ENCODE data around the gene ADAMTS16. TPM values are rescaled to one million over a fixed set of nuclear protein-coding genes. Genes with fewer than 3 reads are reported as not detected.
"Not testable (repeated sequence)": the region's sequence is repeated elsewhere in the genome, so short reads cannot be mapped to it uniquely, and the experiment has no call there.

The ADAMTS16 gene
- total RNA-seq, 2 experiments from 2014 or later: not detected

DNA sequence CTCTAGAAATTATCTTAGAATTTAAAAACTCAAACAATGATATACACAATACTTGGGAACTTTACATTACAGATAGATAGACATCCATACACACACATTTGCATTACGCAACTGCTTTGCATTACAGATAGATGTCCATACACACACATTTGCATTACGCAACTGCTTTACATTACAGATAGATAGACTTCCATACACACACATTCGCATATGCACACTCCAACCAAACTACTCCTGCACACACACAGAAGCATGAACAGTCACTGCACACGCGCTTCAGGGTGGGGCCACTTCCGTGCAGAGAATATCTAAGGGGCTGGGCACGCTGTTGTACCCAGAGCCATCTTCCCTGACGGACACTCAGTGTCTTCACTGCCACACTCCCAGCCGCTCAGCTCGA, 7.9 kb upstream of the ADAMTS16 start:
- H3K4me1 Mint-ChIP-seq (ENCODE audit: low read depth): no peaks in the 10 kb centered on the region
- peaks cover 3% of the 10 kb centered on the region for H3K27me3 Mint-ChIP-seq (ENCODE audit: low read depth)
- H3K9me3 Mint-ChIP-seq: peaks cover 3% of the 10 kb centered on the region
- intact Hi-C loops (cut with micrococcal nuclease): no loop called here
- no peaks in the 10 kb centered on the region for H3K36me3 Mint-ChIP-seq (ENCODE audit: low read depth)
- DNase-seq: no peak
- no peak overlapping the region for H3K27ac Mint-ChIP-seq
- CTCF ChIA-PET: interaction anchor here (1.6 kb wide), 1 partner anchor 8 kb away, joined by 5 read pairs; the partner anchor contains the start of gene ADAMTS16
- no peak overlapping the region for H3K4me3 Mint-ChIP-seq

DNA sequence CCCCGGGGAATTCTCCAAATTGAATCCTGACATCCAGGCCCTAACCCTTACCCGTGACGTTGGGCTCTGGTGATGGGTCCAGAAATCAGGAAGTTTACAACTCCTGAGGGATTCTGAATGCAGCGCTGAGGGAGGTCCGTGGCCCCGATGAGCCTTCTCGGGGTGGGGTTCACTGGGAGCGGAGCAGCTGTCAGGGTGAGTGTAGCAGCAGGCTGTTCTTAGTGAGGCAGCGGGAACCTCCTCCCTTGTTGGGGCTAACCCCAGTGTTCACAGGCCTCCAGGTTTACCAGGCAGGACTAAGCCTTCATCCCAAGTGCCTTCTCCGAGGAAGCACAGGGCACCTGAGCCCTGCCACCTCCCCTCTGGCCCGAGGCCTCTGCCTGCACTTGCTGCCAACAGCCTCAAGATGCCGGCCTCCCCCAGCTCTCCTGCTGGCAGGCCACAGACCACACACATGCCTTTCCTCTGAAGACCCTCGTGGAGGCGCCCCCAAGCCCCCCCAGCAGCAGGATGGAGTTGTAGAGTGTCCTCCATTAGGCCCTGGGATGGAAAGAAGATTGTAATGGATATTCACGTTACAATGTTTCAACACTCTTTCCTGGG, 7.3 kb upstream of the ADAMTS16 start:
- intact Hi-C loops (cut with micrococcal nuclease): no loop called here
- Mint-ChIP-seq H3K9me3 (peaks cover 3% of the 10 kb centered on the region), H3K4me1 (ENCODE audit: low read depth) (no peaks in the 10 kb centered on the region), H3K4me3 (no peak overlapping the region), H3K36me3 (ENCODE audit: low read depth) (no peaks in the 10 kb centered on the region), H3K27me3 (ENCODE audit: low read depth) (peaks cover 3% of the 10 kb centered on the region), H3K27ac (no peak overlapping the region)
- CTCF ChIA-PET: no interaction called here
- DNase-seq: no peak

DNA sequence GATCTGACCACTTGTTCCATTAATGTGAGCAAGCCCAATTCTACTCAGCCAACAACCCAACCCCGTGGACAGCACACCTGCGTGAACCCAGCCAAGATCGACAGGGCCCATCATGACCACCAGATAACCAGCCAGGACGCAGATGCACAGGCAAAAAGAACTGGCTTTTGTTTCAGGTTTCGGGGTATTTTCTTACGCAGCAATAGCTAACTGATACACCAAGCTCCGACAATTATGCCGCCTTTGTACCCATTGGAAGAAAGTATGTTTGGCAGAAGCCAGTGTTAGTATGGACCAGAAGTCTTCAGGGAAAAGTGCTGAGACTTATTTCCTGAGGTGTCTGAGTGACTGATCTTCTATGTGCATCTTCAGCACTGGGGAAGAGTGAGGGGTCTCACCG, 6.0 kb upstream of the ADAMTS16 start:
- no peak overlapping the region for H3K27ac Mint-ChIP-seq
- DNase-seq: no peak
- H3K4me1 Mint-ChIP-seq (ENCODE audit: low read depth): no peaks in the 10 kb centered on the region
- H3K9me3 Mint-ChIP-seq: peaks cover 3% of the 10 kb centered on the region
- H3K36me3 Mint-ChIP-seq (ENCODE audit: low read depth): no peaks in the 10 kb centered on the region
- intact Hi-C loops (cut with micrococcal nuclease): no loop called here
- no peak overlapping the region for H3K4me3 Mint-ChIP-seq
- CTCF ChIA-PET: interaction anchor here (0.9 kb wide), 1 partner anchor 9 kb away, joined by 3 read pairs; no protein-coding TSS in a partner anchor
- peaks cover 11% of the 10 kb centered on the region for H3K27me3 Mint-ChIP-seq (ENCODE audit: low read depth)

DNA sequence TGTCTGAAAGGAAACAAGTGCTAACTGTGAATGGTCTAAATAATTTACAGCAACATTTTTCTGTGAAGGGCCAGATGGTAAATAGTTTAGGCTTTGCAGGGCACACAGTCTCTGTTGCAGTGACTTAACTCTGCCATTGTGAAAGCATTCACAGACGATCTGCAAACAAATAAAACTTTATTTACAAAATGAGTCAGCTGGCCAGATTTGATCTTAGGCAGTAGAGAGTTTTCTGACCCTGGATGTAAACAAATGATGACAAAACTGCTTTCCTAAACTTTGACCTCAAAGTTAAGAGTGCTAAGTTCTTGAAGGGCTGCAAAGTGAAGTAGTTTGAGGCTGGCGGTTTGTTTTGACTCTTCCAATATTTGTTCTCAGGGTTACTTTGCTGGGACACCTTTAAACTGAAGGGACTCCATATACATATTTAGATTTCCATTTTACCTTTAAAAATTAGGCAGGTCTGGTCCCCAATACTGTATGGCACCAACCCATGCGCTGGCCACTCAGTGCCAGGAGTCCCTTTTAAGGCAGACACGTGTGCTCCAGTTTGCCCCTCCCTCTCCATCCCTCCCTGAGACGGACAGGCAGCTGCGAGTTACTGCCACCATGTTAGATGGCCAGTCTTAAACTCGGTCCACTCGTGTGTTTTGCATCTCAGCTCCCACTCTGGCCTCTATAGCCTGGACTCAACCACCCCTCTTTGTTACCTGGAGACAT, 4.0 kb upstream of the ADAMTS16 start:
- peaks cover 19% of the 10 kb centered on the region for H3K27me3 Mint-ChIP-seq (ENCODE audit: low read depth)
- CTCF ChIA-PET: no interaction called here
- H3K27ac Mint-ChIP-seq: no peak overlapping the region
- peaks cover 7% of the 10 kb centered on the region for H3K4me1 Mint-ChIP-seq (ENCODE audit: low read depth)
- no peaks in the 10 kb centered on the region for H3K36me3 Mint-ChIP-seq (ENCODE audit: low read depth)
- intact Hi-C loops (cut with micrococcal nuclease): no loop called here
- DNase-seq: no peak
- H3K4me3 Mint-ChIP-seq: no peak overlapping the region
- H3K9me3 Mint-ChIP-seq: peaks cover 3% of the 10 kb centered on the region

DNA sequence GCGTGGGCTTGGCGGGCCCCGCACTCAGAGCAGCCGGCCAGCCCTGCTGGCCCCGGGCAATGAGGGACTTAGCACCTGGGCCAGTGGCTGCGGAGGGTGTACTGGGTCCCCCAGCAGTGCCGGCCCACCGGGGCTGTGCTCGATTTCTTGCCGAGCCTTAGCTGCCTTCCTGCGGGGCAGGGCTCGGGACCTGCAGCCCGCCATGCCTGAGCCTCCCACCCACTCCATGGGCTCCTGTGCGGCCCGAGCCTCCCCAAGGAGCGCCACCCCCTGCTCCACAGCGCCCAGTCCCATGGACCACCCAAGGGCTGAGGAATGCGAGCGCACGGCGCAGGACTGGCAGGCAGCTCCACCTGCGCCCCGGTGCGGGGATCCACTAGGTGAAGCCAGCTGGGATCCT, 2.3 kb upstream of the ADAMTS16 start:
- H3K4me3 Mint-ChIP-seq; intact Hi-C loops (cut with micrococcal nuclease); H3K36me3 Mint-ChIP-seq (ENCODE audit: low read depth); H3K9me3 Mint-ChIP-seq; H3K27ac Mint-ChIP-seq; DNase-seq; H3K4me1 Mint-ChIP-seq (ENCODE audit: low read depth); CTCF ChIA-PET: not testable (repeated sequence)
- H3K27me3 Mint-ChIP-seq (ENCODE audit: low read depth): peaks cover 26% of the 10 kb centered on the region

DNA sequence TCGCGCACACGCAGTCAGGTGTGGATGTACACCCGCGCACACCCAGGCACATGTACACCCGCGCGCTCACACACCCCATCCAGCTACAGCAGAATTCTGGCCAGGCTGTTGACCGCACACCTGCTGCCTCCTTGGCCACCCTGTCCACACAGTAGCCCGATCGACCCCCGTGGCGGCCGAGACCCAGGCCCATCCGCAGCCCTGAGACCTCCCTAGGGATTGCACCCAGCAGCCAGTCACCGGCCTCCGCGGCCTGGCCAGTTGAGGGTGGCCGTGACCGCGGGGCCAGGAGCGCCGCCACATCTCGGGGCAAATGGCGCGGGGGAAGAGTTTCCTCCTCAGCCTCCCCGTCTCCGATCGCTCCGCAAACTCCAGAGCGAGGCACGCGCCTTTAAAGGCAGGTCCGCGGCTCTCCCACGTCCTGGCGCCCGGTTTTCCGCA, 774 bp upstream of the ADAMTS16 start:
- no peak for DNase-seq
- Mint-ChIP-seq H3K36me3 (ENCODE audit: low read depth) (no peaks in the 10 kb centered on the region), H3K27me3 (ENCODE audit: low read depth) (peaks cover 29% of the 10 kb centered on the region), H3K4me1 (ENCODE audit: low read depth) (peaks cover 10% of the 10 kb centered on the region), H3K27ac (no peak overlapping the region), H3K9me3 (no peaks in the 10 kb centered on the region), H3K4me3 (no peak overlapping the region)
- CTCF ChIA-PET: no interaction called here
- intact Hi-C loops (cut with micrococcal nuclease): no loop called here

DNA sequence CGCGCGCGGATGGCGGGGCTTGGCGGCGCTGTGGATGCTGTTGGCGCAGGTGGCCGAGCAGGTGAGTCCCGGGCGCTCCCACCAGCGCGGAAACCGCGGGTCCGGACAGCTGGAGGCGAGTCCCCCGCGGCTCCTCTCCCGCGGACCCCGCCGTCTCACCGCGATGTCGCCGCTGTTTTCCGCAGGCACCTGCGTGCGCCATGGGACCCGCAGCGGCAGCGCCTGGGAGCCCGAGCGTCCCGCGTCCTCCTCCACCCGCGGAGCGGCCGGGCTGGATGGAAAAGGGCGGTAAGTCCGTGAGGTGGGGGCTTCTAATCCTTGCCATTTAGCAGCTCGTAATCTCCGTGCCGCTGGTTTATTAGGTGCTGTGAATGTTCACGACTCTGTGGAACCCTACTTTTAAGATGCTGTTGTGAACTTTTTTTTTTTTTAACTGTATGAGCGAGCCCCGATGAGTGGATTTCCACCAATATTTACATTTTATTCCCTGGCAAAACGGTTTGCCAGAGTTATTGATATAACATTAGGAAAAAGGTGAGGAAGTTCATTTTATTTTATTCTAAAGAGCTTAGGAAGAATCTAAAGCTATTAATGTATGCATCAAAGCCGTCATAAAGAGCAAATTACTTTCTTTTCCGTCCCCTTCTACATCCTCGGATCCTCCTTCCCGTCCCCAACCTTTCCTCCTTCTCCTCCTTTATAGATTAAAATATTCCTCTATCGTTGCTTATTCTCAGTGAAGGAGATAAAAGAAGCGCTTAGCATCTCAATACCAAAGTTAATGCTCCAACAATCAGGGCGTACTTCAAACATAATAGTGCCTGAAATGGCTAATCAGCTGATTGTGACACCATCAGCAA, 579 bp downstream of the ADAMTS16 start:
- intact Hi-C loops (cut with micrococcal nuclease): loop anchor here (1.0 to 10.0 kb wide), 5 partner anchors 254 to 1434 kb away; partner anchors contain the start of gene ICE1
- no peak overlapping the region for H3K27ac Mint-ChIP-seq
- H3K27me3 Mint-ChIP-seq (ENCODE audit: low read depth): peaks cover 29% of the 10 kb centered on the region
- CTCF ChIA-PET: interaction anchor here (0.6 to 2.0 kb wide), 6 partner anchors 9 to 1243 kb away, joined by 3 to 11 read pairs (median 4); partner anchors contain the start of gene ICE1
- peaks cover 10% of the 10 kb centered on the region for H3K4me1 Mint-ChIP-seq (ENCODE audit: low read depth)
- no peaks in the 10 kb centered on the region for H3K36me3 Mint-ChIP-seq (ENCODE audit: low read depth)
- DNase-seq: no peak
- H3K4me3 Mint-ChIP-seq: peak overlapping the region; percentile 4
- H3K9me3 Mint-ChIP-seq: no peaks in the 10 kb centered on the region

DNA sequence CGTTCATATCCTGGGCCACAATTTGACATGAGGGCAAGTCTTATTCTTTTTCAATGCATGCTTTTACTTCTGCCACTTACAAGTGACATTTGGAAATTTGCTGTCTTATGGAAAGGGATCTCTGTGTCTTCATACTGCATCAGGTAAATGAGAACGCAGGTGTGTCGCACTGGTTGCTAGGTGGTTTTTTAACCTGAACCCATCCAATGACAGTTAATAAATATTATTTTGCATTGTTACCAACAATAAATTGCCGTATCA, 1.1 kb downstream of the ADAMTS16 start:
- Mint-ChIP-seq H3K27ac (no peak overlapping the region), H3K9me3 (no peaks in the 10 kb centered on the region), H3K4me1 (ENCODE audit: low read depth) (peaks cover 10% of the 10 kb centered on the region), H3K4me3 (no peak overlapping the region), H3K27me3 (ENCODE audit: low read depth) (peaks cover 29% of the 10 kb centered on the region), H3K36me3 (ENCODE audit: low read depth) (no peaks in the 10 kb centered on the region)
- DNase-seq: no peak
- intact Hi-C loops (cut with micrococcal nuclease): loop anchor here (1.0 to 10.0 kb wide), 5 partner anchors 253 to 1434 kb away; partner anchors contain the start of gene ICE1
- CTCF ChIA-PET: interaction anchor here (0.6 to 2.0 kb wide), 4 partner anchors 276 to 1243 kb away, joined by 3 to 11 read pairs (median 4); partner anchors contain the start of gene ICE1

DNA sequence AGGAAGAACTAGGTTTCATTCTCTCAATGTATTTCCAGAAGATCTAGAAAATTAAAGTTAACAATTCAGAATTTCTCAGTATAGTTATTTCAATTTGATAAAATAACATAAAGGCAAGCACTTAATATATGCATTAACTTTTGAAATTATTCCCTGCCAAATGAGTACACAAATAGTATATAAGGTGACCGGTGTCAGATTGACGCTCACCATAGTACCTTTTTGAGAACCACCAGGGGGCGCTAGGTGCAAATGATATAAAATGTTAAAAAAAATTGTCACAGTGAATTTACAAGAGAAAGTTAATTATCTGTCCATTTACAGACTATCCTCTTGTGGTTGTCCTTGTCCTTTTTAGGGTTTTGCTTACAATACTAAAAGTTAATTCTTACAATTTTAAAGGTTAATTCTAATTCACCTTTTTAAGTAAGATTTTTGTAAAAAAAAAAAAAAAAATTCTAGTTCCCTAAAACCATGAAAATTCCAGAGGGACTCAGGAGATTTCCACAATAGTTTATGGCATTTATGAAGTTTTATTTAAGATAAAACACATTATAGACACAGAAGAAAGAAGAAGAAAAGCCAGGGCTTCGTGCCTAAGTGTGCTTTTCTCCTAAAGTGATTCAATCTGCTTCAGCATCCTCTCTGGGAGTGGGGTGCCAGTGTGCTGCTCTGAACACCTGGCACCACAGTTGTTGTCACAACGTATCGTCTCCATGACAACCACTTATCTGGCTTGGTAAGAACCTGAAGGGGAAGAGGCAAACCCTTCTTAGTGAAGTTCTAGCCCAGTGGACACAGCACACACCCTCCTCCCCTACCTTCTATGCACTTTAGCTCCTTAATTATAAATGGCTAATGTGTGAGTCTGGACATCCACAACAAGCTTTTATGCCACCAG, 1.7 kb downstream of the ADAMTS16 start:
- H3K27ac Mint-ChIP-seq: no peak overlapping the region

DNA sequence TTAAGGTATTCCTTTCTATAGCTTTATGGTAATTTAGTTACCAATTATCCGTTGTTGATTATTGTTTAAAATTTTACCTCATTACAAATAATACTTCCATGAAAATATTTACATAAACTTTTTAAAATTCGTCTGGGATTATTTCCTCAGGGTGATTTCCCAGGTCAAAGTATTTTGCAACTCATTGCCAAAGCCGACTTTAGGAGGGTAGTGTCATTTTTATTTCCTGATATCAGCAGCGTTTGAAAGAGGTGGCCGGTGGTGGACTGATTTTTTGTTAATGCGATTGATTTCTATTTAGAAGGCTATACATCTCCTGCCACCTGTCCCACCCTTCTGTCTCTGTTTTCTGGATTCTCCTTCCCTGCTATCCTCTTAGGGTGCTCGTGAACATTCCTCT, 4.3 kb downstream of the ADAMTS16 start:
- intact Hi-C loops (cut with micrococcal nuclease): loop anchor here (5.0 to 10.0 kb wide), 2 partner anchors 743 to 1430 kb away; no protein-coding TSS in a partner anchor
- no peaks in the 10 kb centered on the region for H3K36me3 Mint-ChIP-seq (ENCODE audit: low read depth)
- no peak for DNase-seq
- no peaks in the 10 kb centered on the region for H3K9me3 Mint-ChIP-seq
- H3K4me3 Mint-ChIP-seq: no peak overlapping the region
- H3K27ac Mint-ChIP-seq: no peak overlapping the region
- CTCF ChIA-PET: interaction anchor here (0.7 to 3.5 kb wide), 3 partner anchors 167 to 329 kb away, joined by 5 to 12 read pairs (median 6); no protein-coding TSS in a partner anchor
- peaks cover 10% of the 10 kb centered on the region for H3K4me1 Mint-ChIP-seq (ENCODE audit: low read depth)
- H3K27me3 Mint-ChIP-seq (ENCODE audit: low read depth): peaks cover 15% of the 10 kb centered on the region

More for the DNA sequence above, 1.7 kb downstream of the ADAMTS16 start:
- no peaks in the 10 kb centered on the region for H3K36me3 Mint-ChIP-seq (ENCODE audit: low read depth)
- no peaks in the 10 kb centered on the region for H3K9me3 Mint-ChIP-seq
- DNase-seq: peak; percentile 71
- peaks cover 26% of the 10 kb centered on the region for H3K27me3 Mint-ChIP-seq (ENCODE audit: low read depth)
- intact Hi-C loops (cut with micrococcal nuclease): loop anchor here (1.0 to 10.0 kb wide), 5 partner anchors 252 to 1433 kb away; partner anchors contain the start of gene ICE1
- no peak overlapping the region for H3K4me3 Mint-ChIP-seq
- peaks cover 10% of the 10 kb centered on the region for H3K4me1 Mint-ChIP-seq (ENCODE audit: low read depth)
- CTCF ChIA-PET: interaction anchor here (1.1 to 3.5 kb wide), 5 partner anchors 8 to 494 kb away, joined by 3 to 12 read pairs (median 7); partner anchors contain the start of gene ICE1

DNA sequence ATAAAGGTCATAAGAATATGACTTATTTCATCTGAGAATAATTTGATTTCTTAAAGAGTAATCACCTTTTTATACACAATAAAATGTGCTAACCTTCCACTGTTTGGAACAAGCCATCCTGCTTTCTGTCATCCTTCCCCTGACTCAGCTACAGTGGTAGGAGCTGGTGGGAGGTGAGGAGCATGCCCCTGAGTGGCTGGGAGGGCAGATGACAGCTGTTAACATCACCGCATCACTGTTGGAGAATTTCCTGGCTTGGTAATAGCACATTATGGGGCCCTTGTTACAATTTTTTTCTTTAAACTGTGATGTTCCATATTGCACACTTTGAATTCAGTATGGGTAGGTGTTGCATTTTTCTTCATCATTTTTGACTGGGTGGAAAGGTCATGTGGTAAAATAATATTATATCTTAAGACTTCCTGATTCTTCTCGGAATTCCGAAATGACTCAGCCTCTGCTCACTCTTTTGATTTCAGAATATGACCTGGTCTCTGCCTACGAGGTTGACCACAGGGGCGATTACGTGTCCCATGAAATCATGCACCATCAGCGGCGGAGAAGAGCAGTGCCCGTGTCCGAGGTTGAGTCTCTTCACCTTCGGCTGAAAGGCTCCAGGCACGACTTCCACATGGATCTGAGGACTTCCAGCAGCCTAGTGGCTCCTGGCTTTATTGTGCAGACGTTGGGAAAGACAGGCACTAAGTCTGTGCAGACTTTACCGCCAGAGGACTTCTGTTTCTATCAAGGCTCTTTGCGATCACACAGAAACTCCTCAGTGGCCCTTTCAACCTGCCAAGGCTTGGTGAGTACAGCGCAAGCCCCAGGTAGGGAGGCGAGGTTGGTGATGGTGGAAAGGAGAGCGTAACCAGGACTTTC, 5.8 kb downstream of the ADAMTS16 start:
- no peak for DNase-seq
- H3K4me3 Mint-ChIP-seq: no peak overlapping the region
- H3K4me1 Mint-ChIP-seq (ENCODE audit: low read depth): peaks cover 5% of the 10 kb centered on the region
- intact Hi-C loops (cut with micrococcal nuclease): loop anchor here (10.0 kb wide), 1 partner anchor 1429 kb away; no protein-coding TSS in a partner anchor
- CTCF ChIA-PET: no interaction called here
- no peaks in the 10 kb centered on the region for H3K36me3 Mint-ChIP-seq (ENCODE audit: low read depth)
- H3K27me3 Mint-ChIP-seq (ENCODE audit: low read depth): peaks cover 12% of the 10 kb centered on the region
- no peak overlapping the region for H3K27ac Mint-ChIP-seq
- H3K9me3 Mint-ChIP-seq: peaks cover 4% of the 10 kb centered on the region

Measured in activated naive CD4-positive, alpha-beta T cell treated with anti-CD3 and anti-CD28 coated beads for 36 hours (primary cell).